ENCODE results near the gene ATOX1.

GRCh38 chr5:151784141-151784540 is 25.7 kb upstream of the ATOX1 start:
- no peak for TF ChIP-seq EGR1 (conservative IDR thresholded peaks at IDR 0.05)
- no peak for TF ChIP-seq EP300 (IDR thresholded peaks at IDR 0.05; ENCODE audit: low read length)
- TF ChIP-seq, protein P1, sequence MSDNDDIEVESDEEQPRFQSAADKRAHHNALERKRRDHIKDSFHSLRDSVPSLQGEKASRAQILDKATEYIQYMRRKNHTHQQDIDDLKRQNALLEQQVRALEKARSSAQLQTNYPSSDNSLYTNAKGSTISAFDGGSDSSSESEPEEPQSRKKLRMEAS (CRISPR knock-in tag; IDR thresholded peaks at IDR 0.05), result no peak
- TF ChIP-seq CTCF (IDR thresholded peaks at IDR 0.05 in 2 of 3, conservative IDR thresholded peaks at IDR 0.05 in 1 of 3; ENCODE audit: insufficient read depth in 2 of 3, low read depth in 1 of 3, low read length in 3 of 3), result no peak
- TF ChIP-seq ZNF263 (CRISPR knock-in tag; IDR thresholded peaks at IDR 0.05; ENCODE audit: borderline replicate concordance), result no peak
- TF ChIP-seq POLR2A (conservative IDR thresholded peaks at IDR 0.05), result no peak
- TF ChIP-seq, protein P2, sequence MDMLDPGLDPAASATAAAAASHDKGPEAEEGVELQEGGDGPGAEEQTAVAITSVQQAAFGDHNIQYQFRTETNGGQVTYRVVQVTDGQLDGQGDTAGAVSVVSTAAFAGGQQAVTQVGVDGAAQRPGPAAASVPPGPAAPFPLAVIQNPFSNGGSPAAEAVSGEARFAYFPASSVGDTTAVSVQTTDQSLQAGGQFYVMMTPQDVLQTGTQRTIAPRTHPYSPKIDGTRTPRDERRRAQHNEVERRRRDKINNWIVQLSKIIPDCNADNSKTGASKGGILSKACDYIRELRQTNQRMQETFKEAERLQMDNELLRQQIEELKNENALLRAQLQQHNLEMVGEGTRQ (CRISPR knock-in tag; IDR thresholded peaks at IDR 0.05), result no peak
- TF ChIP-seq CHD2 (IDR thresholded peaks at IDR 0.05; ENCODE audit: low read depth, low read length), result no peak
- no peak for TF ChIP-seq RAD21 (CRISPR knock-in tag; conservative IDR thresholded peaks at IDR 0.05 in 1 of 2, IDR thresholded peaks at IDR 0.05 in 1 of 2)
- TF ChIP-seq, protein P3, sequence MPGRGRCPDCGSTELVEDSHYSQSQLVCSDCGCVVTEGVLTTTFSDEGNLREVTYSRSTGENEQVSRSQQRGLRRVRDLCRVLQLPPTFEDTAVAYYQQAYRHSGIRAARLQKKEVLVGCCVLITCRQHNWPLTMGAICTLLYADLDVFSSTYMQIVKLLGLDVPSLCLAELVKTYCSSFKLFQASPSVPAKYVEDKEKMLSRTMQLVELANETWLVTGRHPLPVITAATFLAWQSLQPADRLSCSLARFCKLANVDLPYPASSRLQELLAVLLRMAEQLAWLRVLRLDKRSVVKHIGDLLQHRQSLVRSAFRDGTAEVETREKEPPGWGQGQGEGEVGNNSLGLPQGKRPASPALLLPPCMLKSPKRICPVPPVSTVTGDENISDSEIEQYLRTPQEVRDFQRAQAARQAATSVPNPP (IDR thresholded peaks at IDR 0.05; ENCODE audit: borderline replicate concordance, insufficient read depth, insufficient read length), result no peak
